ENCODE measurements around the gene NTRK1.

The NTRK1 gene

DNA sequence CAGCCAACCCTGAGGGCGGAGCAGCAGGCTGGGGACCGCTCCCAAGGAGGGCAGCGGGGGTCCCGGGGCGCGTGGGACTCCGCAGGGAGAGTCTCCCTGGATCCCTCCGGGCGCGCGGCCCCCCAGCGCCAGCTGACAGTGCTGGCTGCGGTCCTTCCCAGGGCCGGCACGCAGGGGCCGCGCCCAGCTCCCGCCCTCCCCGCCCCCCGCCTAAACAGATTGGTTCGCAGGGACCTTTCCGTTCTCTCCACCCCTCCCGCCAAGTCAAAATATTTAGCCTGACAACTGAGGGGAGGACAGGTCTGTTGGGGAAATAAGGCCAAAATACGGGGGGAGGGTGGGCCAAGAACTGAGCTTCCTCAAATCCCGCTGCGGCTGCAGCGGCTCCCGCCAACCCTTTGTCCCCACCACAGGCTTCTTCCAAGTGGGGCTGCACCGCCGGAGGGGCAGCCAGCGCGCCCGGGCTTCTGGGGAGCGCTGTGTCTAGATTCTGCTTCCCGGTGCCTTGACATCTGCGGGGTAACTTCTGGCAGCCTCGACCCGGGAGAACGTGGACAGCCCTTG is 1.6 kb upstream of the NTRK1 start, which contains the start of gene INSRR:
Gene INSRR, minus strand, starts transcription at position 159 of the 564 bp plus-strand sequence. CDS start 496 bp downstream, outside the sequence.
- no peak for DNase-seq

DNA sequence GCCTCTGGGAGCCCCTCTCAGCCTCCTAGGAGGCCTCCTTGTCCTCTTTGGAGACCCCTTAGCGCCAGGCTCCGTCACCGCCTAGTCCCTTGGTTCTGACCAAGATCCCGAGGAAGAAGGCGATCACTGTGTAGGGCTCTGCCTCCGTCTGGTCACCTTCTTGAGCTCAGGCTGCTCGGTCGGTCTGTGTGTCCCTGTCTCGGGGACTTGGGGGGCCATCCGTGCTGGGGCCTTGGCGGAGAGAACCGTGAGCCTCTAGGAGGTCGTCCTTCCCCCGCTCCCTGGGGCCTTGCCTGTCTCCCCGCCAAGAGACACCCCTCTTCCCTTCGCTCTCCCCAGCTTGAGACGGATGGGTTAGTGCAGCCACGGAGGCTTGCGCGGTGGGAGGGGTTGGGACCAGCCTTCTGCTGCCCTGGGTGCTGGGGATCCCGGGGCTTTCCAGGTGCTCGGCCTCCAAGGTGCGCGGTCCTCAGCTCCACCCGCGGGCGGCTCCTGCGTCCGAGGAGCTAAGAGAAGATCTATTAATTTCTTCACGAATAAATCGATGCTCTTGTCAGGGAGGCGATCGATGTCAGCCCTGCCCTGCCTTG is 1.0 kb upstream of the NTRK1 start:
- DNase-seq, result no peak

- DNase-seq, result no peak
Observed at GRCh38 chr1:156860113-156860627, 495 bp upstream of the NTRK1 start.

DNA sequence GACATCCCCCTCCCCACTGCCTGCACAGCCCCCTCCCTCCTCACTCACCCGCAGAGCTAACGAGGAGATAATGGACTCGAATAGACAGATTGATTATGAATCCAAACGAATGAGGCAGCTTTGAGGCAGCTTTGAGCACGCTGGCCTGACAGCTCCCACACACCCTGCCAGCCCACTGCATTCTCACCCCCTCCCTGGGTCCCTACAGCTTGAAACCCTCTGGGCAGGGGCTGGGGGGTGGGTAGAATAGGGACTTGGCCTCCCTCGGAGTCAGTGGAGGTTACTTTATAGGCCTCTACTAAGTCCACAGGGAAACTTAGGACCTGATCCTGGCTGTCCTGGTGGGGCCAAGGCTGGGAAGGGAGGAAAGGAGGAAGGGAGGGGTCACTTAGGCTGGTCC is 1.9 kb downstream of the NTRK1 start:
- DNase-seq, result no peak

DNA sequence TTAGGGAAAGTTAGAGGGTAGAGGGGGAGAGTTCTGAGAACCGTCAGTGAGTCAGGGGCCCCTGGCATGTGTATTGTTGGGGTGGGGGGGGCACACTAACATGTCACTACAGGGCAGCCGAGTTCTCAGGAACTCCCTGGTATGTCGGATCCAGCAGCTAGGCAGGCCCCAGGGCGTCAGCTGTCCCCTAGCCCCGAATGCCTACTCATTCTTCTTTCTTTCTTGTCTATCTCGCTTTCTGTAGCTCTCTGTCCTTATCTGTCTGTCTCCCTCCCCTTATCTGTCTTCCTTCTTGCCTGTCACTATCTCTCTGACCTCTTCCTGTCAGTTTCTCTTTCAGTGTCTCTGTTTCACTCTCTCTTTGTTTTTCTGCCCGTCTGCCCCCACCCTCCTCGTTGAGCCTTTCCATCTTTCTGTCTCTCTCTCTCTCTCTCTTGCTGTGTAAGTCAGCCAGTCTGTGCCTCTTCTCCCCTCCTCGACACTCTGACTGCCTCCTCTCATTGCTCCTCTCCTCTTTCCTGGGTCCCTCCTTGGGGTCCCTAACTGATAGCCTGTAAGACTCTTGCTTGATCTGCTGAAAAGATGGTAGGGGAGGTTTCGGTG is 2.4 kb downstream of the NTRK1 start:
- DNase-seq, result no peak

- DNase-seq, result no peak
Observed at GRCh38 chr1:156863631-156864030, 3.0 kb downstream of the NTRK1 start.

- DNase-seq, result no peak
Observed at GRCh38 chr1:156864796-156865195, 4.1 kb downstream of the NTRK1 start.

DNA sequence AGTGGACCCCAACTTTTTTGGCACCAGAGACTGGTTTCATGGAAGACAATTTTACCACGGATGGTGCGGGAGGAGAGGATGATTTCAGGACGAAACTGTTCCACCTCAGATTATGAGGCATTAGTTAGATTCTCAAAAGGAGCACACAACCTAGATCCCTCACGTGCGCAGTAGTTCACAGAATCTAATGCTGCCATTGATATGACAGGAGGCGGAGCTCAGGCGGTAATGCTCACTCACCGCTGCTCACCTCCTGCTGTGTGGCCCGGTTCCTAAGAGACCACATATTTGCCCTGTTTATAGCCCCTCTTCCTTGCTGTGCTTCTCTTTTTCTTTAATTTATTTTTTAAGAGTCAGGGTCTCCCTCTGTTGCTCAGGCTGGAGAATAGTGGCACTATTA is 4.6 kb downstream of the NTRK1 start:
- no peak for DNase-seq

DNA sequence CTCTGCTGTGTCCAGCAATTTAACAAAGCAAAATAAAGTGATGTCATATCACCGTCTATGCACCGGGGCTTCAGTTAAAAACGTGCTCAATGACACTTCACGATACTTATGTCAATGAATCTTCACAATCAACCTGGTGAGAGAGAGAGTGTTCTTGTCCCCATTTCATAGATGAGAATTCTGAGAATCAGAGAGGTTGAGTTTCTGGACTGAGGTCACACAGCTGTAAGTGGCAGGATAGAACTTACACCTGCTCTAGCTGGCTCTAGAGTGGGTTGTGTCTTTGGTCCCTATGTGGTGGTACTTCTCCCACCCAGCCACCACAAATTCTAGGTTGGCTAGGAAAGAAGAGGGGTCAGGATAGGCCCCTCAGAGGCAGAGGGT is 5.2 kb downstream of the NTRK1 start:
- no peak for DNase-seq

DNA sequence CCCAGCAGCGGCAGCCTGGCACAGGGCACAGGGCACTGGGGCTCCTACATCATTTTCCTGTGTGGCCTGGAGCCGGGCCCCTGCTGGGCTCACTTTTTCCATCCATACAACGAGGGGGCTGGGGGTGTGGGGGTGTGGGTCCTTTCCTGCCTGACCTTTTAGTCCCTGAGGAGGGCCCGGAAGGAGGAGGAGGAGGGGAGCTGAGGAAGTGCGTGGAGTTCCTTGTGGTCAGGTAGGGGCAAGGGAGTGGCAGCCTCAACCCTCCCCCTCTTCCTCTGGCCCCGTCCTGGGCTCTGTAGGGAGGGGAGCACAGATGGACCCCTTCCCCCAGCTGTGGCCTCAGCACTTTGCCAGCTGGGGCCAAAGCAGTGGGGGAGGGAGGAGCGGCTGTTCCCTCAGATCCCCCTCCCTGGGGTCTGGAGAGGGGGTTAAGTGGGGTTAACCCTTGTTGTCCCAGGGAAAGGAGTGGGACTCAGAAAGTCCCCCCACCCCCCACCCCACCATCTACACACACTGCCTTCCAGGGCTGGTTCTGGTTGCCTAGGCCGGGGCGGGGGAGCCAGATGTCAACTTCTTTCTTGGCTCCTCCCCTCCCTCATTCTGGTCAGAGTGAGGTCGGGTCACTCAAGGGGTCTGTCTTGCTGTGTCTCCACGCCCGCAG is 5.7 kb downstream of the NTRK1 start:
- DNase-seq, result no peak

GRCh38 chr1:156868341-156868740 is 7.7 kb downstream of the NTRK1 start:
- no peak for DNase-seq

GRCh38 chr1:156869455-156869854 is 8.8 kb downstream of the NTRK1 start:
- no peak for DNase-seq

DNA sequence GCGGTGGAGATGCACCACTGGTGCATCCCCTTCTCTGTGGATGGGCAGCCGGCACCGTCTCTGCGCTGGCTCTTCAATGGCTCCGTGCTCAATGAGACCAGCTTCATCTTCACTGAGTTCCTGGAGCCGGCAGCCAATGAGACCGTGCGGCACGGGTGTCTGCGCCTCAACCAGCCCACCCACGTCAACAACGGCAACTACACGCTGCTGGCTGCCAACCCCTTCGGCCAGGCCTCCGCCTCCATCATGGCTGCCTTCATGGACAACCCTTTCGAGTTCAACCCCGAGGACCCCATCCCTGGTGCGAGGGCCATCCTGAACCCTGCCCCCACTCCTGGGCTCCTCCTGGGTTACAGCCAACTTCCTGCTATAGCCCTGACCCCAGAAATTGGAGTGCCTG is 13.0 kb downstream of the NTRK1 start:
- no peak for DNase-seq

- no peak for DNase-seq
Observed at GRCh38 chr1:156874142-156874541, 13.5 kb downstream of the NTRK1 start.

GRCh38 chr1:156874572-156875340 is 14.1 kb downstream of the NTRK1 start:
- no peak for DNase-seq

DNA sequence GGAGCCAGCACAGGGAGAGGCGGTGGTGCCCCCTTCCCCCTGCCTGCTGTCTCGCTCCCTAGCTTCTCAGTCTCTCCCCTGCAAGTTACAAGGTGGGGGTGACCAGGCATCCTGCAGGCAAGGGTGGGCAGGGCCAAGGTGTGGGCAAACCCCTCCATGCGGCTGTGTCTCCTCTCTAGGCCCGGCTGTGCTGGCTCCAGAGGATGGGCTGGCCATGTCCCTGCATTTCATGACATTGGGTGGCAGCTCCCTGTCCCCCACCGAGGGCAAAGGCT is 14.6 kb downstream of the NTRK1 start:
- no peak for DNase-seq

- no peak for DNase-seq
Observed at GRCh38 chr1:156876281-156876680, 15.6 kb downstream of the NTRK1 start.

GRCh38 chr1:156877433-156878170 is 16.9 kb downstream of the NTRK1 start:
- DNase-seq, result no peak

DNA sequence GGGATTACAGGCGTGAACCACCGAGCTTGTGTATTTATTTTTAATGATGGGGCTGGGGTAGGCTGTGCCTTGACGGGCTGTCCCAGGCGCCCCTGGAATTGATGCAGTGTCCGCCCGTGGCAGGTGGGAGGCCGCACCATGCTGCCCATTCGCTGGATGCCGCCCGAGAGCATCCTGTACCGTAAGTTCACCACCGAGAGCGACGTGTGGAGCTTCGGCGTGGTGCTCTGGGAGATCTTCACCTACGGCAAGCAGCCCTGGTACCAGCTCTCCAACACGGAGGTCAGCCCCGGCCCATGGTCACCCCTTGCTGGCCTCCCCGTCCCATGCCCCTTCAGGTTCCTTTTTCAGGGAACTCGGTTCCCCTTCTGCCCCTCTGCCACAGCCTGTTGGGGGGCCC is 19.2 kb downstream of the NTRK1 start:
- DNase-seq, result no peak

DNA sequence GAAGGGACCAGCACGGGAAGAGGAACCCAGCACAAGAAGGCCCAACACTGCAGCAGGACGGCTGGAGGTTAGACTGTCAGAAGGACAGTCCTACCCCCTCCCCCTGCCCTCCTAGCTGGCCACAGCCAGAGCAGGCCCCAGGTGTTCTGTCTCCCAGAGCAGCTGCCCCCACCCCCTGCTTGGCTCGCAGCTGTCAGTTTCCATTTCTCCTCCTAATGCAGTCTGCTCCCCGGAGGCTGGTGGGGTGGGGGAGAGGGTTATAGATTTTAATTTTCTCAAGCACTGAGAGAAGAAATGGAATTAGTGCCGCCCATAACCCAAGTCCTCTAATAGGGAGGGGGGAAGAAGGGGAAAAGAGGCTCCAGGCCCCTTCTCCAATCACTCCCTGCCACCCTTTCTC is 19.8 kb downstream of the NTRK1 start:
- no peak for DNase-seq

DNA sequence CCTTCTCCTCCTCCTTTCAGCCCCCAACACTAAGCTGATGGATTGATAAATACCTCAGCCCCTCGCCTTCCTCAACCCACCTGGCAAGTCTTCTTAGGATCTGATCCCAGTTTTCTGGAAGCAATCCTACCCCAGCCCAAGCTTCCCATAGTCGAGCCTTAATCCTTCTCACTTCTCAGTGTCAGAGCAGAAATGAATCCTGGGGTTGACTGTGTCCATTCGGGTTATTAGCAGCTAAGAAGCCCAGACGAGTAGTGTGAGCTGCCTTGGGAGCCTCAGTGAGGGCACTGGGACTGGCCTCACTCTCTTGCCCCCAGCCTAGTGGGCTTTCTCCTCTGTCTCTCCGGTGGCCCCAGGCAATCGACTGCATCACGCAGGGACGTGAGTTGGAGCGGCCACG is 20.4 kb downstream of the NTRK1 start:
- DNase-seq, result no peak

DNA sequence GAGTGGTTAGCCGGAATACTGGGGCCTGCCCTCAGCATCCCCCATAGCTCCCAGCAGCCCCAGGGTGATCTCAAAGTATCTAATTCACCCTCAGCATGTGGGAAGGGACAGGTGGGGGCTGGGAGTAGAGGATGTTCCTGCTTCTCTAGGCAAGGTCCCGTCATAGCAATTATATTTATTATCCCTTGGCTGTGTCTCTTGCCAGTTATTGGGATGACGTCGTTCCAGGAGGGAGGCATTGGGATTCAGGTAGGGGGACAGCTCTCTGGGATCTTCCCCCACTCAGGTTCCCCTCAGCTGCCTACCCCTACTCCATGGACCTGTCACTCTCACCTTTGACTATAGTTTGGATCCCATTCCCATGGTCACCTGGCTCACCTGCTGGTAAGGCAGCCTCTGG is 21.0 kb downstream of the NTRK1 start:
- DNase-seq, result no peak

- DNase-seq, result no peak
Observed at GRCh38 chr1:156882543-156882942, 21.9 kb downstream of the NTRK1 start.

All from NCI-H2081 treated with DMSO at 0.1 percent for 48 hours (cell line).